Left lung (tissue), 10 donors: Measurements from ENCODE around the gene HIGD2A. TPM values are rescaled to one million over a fixed set of nuclear protein-coding genes. Genes with fewer than 3 reads are reported as not detected.

Experiments used
- ATAC-seq: fragments of 200-7000 bp; cut with Tn5 transposase; one replicate; pipeline ENCODE4 v1.9.1; 2020; ENCODE audit warnings: moderate library complexity
- DNase-seq, 4 donors: peaks; one replicate each; pipeline ENCODE4 v3.0.0-alpha.2; 2013 to 2020
- H3K27ac ChIP-seq, 2 donors: fragments of 200-600 bp; sonication (generic) in 1 of 2; one replicate each; pipeline versions ENCODE4 v1.5.0 to v1.8.0; 2020 to 2021
- H3K27me3 ChIP-seq, 2 donors: fragments of 200-600 bp; sonication (generic) in 1 of 2; one replicate each; pipeline versions ENCODE4 v1.5.0 to v1.8.0; 2020 to 2021
- H3K36me3 ChIP-seq, 2 donors: fragments of 200-600 bp; sonication (generic) in 1 of 2; one replicate each; pipeline versions ENCODE4 v1.5.0 to v1.8.0; 2020 to 2021
- H3K4me1 ChIP-seq, 2 donors: fragments of 200-600 bp; one replicate each; pipeline ENCODE4 v1.8.0; 2021
- H3K4me3 ChIP-seq, 2 donors: fragments of 200-600 bp; sonication (generic) in 1 of 2; one replicate each; pipeline versions ENCODE4 v1.5.0 to v1.8.0; 2020 to 2021; ENCODE audit warnings: mild to moderate bottlenecking in 1 of 2
- H3K9me3 ChIP-seq, 2 donors: fragments of 200-600 bp; sonication (generic) in 1 of 2; one replicate each; pipeline versions ENCODE4 v1.5.0 to v1.8.0; 2020 to 2021
- intact Hi-C, 2 donors: fragments of 100-400 bp; cut with DNase I; formaldehyde crosslinking; loops; one replicate each; pipeline versions ENCODE4 v1.11.2 to v1.14.2; 2022
- polyA plus RNA-seq, 6 donors: library from polyadenylated mRNA; unstranded; fragments of 120-200 nt; gene quantifications; one replicate each; pipeline ENCODE4 v1.2.1, GENCODE V29; 2013; ENCODE audit not compliant: insufficient read length in 6 of 6
- total RNA-seq, 2 donors: library from RNA; stranded (reverse); fragmentation: NEBNext Ultra II Directional; extraction: Animal tissue kit (Norgen Biotek cat#: 25700); gene quantifications; one replicate each; pipeline ENCODE4 v1.2.1, GENCODE V29; 2021
- TF ChIP-seq, protein P1 (sequence below), 2 donors: fragments of 200-600 bp; sonication (generic) in 1 of 2; IDR thresholded peaks; one replicate each; pipeline versions ENCODE4 v1.5.0 to v1.8.0; 2021; ENCODE audit warnings: antibody characterized with exemption in 2 of 2
- donor health status: DM: no; HTN: yes; CAD: no.
- donor health status: DM: no; HTN: no; CAD: no.

Gene HIGD2A
- total and polyA plus RNA-seq, 8 donors = 77.7 to 110 (median 88.8) TPM

GRCh38 chr5:176361437-176362232, 26.9 kb upstream of the HIGD2A start, which contains the start of gene KIAA1191:
KIAA1191 (minus strand) TSS chr5:176361764; CDS start chr5:176359508, 2,256 bp downstream.
- Histone ChIP-seq H3K4me1 (peaks cover 7 to 44% of the 10 kb centered on the region in 2 donors), H3K9me3 (no peaks in the 10 kb centered on the region), H3K4me3 (peak within 1 kb of the TSS; percentile 75 to 89), H3K27ac (peak within 1 kb of the TSS; percentile 49 to 62), H3K27me3 (peaks cover 0 to 27% of the 10 kb centered on the region in 2 donors), H3K36me3 (peaks cover 0 to 21% of the 10 kb centered on the region in 2 donors)
- intact Hi-C loops = no loop called here
- TF ChIP-seq, protein P1, sequence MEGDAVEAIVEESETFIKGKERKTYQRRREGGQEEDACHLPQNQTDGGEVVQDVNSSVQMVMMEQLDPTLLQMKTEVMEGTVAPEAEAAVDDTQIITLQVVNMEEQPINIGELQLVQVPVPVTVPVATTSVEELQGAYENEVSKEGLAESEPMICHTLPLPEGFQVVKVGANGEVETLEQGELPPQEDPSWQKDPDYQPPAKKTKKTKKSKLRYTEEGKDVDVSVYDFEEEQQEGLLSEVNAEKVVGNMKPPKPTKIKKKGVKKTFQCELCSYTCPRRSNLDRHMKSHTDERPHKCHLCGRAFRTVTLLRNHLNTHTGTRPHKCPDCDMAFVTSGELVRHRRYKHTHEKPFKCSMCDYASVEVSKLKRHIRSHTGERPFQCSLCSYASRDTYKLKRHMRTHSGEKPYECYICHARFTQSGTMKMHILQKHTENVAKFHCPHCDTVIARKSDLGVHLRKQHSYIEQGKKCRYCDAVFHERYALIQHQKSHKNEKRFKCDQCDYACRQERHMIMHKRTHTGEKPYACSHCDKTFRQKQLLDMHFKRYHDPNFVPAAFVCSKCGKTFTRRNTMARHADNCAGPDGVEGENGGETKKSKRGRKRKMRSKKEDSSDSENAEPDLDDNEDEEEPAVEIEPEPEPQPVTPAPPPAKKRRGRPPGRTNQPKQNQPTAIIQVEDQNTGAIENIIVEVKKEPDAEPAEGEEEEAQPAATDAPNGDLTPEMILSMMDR (IDR thresholded peaks at IDR 0.05) = no peak
- DNase-seq (peak; percentile 85 to 99 (median 96)), ATAC-seq (peak; percentile 99)

- TF ChIP-seq, protein P1 (IDR thresholded peaks at IDR 0.05) = no peak
- intact Hi-C loops = no loop called here
- no peaks in the 10 kb centered on the region for H3K9me3 ChIP-seq
- peaks cover 0 to 33% of the 10 kb centered on the region in 2 donors for H3K27me3 ChIP-seq
- no peak for DNase-seq
- no peak for ATAC-seq
- peaks cover 7 to 45% of the 10 kb centered on the region in 2 donors for H3K4me1 ChIP-seq
- peak overlapping the region; percentile 75 to 89 for H3K4me3 ChIP-seq
- peak overlapping the region; percentile 34 to 62 for H3K27ac ChIP-seq
- H3K36me3 ChIP-seq = peaks cover 0 to 16% of the 10 kb centered on the region in 2 donors
Observed at GRCh38 chr5:176362233-176362490, 26.4 kb upstream of the HIGD2A start.

GRCh38 chr5:176364765-176365350, 23.7 kb upstream of the HIGD2A start:
- Histone ChIP-seq H3K36me3 (no peaks in the 10 kb centered on the region), H3K9me3 (no peaks in the 10 kb centered on the region), H3K4me1 (peaks cover 4 to 38% of the 10 kb centered on the region in 2 donors), H3K27ac (no peak overlapping the region), H3K27me3 (peaks cover 0 to 40% of the 10 kb centered on the region in 2 donors), H3K4me3 (peak overlapping the region; percentile 84 to 86)
- DNase-seq (no peak), ATAC-seq (no peak)
- intact Hi-C loops = no loop called here
- TF ChIP-seq, protein P1 (IDR thresholded peaks at IDR 0.05) = no peak

DNA sequence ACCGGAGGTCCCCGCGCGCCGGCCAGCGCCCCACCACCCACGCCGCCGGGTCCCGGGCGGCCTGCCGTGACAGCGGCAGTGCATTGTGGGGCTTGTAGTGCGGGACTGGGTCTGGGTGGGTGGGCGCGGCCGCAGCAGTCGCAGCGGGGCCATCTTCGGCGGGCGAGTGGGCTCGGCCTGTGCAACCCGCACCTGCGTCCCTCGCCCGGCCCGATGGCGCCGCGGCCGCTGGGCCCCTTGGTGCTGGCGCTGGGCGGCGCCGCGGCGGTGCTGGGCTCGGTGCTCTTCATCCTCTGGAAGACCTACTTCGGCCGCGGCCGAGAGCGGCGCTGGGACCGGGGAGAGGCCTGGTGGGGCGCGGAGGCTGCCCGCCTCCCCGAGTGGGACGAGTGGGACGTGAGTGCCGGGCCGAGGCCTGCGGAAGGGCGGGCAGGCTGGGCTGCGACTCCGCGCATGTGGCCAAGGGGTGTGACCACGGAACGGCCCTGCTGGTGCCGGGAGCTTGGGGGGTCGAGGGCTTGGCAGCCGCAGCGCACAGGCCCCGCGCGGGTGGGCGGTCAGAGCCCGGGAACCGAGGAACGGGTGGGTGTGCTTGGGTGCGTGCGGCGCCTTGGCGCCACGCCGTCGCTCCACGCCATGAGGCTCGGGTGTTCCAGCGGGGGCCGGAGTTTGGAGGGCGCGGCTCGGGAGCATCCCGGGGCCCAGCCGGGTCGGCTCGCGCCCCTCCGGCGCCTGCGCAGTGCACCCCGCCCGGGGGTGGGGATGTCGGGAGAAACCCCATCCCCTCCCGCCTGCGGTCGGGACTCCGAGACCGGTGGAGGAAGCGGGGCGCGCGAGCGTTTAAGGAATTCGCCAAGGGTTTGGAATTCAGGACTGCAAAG, 23.0 kb upstream of the HIGD2A start, which contains the start of gene ARL10:
Gene ARL10 (plus strand): TSS at position 137 of the 881 bp plus-strand sequence. CDS start 77 bp downstream, at position 214.
- DNase-seq (peak; percentile 32 to 86 (median 42)), ATAC-seq (peak; percentile 11)
- Histone ChIP-seq H3K9me3 (no peaks in the 10 kb centered on the region), H3K27me3 (peaks cover 0 to 40% of the 10 kb centered on the region in 2 donors), H3K4me1 (peaks cover 0 to 31% of the 10 kb centered on the region in 2 donors), H3K27ac (peak within 1 kb of the TSS in 1 of 2 donors; percentile 48), H3K36me3 (no peaks in the 10 kb centered on the region), H3K4me3 (peak within 1 kb of the TSS; percentile 84 to 86)
- TF ChIP-seq, protein P1 (IDR thresholded peaks at IDR 0.05) = no peak
- intact Hi-C loops = no loop called here
